Mucosa of rectum (tissue), 2 donors: ENCODE results near the gene RALY.
A peak's percentile ranks its signal among the peaks of the same experiment; 100 is the strongest.

Source experiments
- H3K27ac ChIP-seq, 2 donors: one replicate each; pipeline ENCODE4 v1.7.0; 2013; ENCODE audit warnings: inconsistent platforms in 2 of 2, low read depth in 2 of 2, low read length in 2 of 2
- H3K27me3 ChIP-seq, 2 donors: one replicate each; pipeline ENCODE4 v1.7.0; 2013; ENCODE audit warnings: low read length in 2 of 2; ENCODE audit not compliant: control insufficient read depth in 2 of 2, insufficient read depth in 2 of 2
- H3K36me3 ChIP-seq, 2 donors: one replicate each; pipeline ENCODE4 v1.7.0; 2013; ENCODE audit warnings: low read length in 2 of 2; ENCODE audit not compliant: control insufficient read depth in 2 of 2, insufficient read depth in 2 of 2
- H3K4me1 ChIP-seq, 2 donors: one replicate each; pipeline ENCODE4 v1.7.0; 2013; ENCODE audit warnings: low read length in 2 of 2, mild to moderate bottlenecking in 1 of 2; ENCODE audit not compliant: control insufficient read depth in 2 of 2, insufficient read depth in 2 of 2
- H3K4me3 ChIP-seq, 2 donors: one replicate each; pipeline ENCODE4 v1.7.0; 2013; ENCODE audit warnings: low read length in 2 of 2
- H3K9ac ChIP-seq, 2 donors: one replicate each; pipeline ENCODE4 v1.7.0; 2013; ENCODE audit warnings: low read length in 2 of 2, low read depth in 1 of 2, mild to moderate bottlenecking in 1 of 2
- H3K9me3 ChIP-seq, 2 donors: one replicate each; pipeline ENCODE4 v1.7.0; 2013; ENCODE audit warnings: low read length in 2 of 2; ENCODE audit not compliant: control insufficient read depth in 2 of 2
- donor health status: healthy.
- donor health status: Normal muscosa, but diverticular disease.

The RALY gene

DNA sequence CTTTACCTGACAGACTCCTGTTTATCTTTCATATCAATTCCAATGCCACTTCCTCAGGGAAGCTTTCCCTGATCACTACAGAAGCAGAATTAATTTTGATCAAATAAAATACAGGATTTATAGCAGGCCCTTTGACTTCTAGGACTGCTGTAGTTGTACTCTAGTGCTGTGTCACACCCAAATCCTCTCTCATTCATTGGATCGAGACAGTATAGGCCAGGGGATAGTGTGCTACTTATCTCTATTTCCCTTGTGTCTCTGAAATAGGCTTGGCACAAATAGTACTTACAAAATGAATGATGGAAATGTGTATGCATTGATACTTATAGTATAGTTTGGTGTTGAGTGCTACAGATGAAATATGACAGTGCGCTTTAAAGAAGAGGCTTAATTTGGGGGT is 19.8 kb downstream of the RALY start:
- no peak overlapping the region for H3K4me3 ChIP-seq
- no peak overlapping the region for H3K27ac ChIP-seq
- no peak overlapping the region for H3K9ac ChIP-seq
- H3K36me3 ChIP-seq = no peaks in the 10 kb centered on the region
- no peaks in the 10 kb centered on the region for H3K9me3 ChIP-seq
- no peaks in the 10 kb centered on the region for H3K27me3 ChIP-seq
- H3K4me1 ChIP-seq = peaks cover 14 to 40% of the 10 kb centered on the region in 2 donors

GRCh38 chr20:34014878-34015277 is 21.2 kb downstream of the RALY start:
- Histone ChIP-seq H3K27ac (no peak overlapping the region), H3K9ac (no peak overlapping the region), H3K4me1 (peaks cover 13 to 31% of the 10 kb centered on the region in 2 donors), H3K4me3 (no peak overlapping the region), H3K9me3 (no peaks in the 10 kb centered on the region), H3K36me3 (no peaks in the 10 kb centered on the region), H3K27me3 (no peaks in the 10 kb centered on the region)

- Histone ChIP-seq H3K27ac (no peak overlapping the region), H3K4me1 (peaks cover 8 to 31% of the 10 kb centered on the region in 2 donors)
Observed at GRCh38 chr20:34015401-34016335, 22.0 kb downstream of the RALY start.

GRCh38 chr20:34016736-34017135 is 23.0 kb downstream of the RALY start:
- H3K4me3 ChIP-seq = no peak overlapping the region
- H3K9ac ChIP-seq = no peak overlapping the region
- no peak overlapping the region for H3K27ac ChIP-seq
- H3K27me3 ChIP-seq = no peaks in the 10 kb centered on the region
- H3K9me3 ChIP-seq = no peaks in the 10 kb centered on the region
- peaks cover 0 to 2% of the 10 kb centered on the region in 2 donors for H3K36me3 ChIP-seq
- peaks cover 11 to 31% of the 10 kb centered on the region in 2 donors for H3K4me1 ChIP-seq

More at GRCh38 chr20:34015401-34016335, 22.0 kb downstream of the RALY start:
- Histone ChIP-seq H3K4me3 (no peak overlapping the region), H3K36me3 (no peaks in the 10 kb centered on the region), H3K9ac (no peak overlapping the region), H3K27me3 (no peaks in the 10 kb centered on the region), H3K9me3 (no peaks in the 10 kb centered on the region)

DNA sequence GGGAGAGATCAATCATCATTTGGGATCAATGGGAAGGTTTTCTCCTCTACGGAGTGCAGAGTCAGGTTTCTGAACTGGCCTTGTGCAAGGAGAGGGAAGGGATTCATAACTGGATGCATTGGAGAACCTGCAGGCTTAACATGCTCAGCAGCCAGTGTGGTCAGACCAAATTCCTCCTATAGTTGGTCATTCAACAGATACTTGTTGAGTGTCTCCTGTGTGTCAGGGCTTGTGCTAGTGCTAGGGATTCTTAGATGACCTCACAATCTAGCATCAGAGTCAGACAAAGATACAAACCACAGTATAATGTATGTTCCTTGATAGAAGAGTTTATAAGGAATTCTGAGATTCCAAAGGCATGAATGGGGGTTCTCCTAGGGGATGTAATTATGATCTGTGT is 23.9 kb downstream of the RALY start:
- H3K4me3 ChIP-seq = no peak overlapping the region
- H3K9ac ChIP-seq = no peak overlapping the region
- H3K27ac ChIP-seq = no peak overlapping the region
- no peaks in the 10 kb centered on the region for H3K27me3 ChIP-seq
- no peaks in the 10 kb centered on the region for H3K9me3 ChIP-seq
- H3K36me3 ChIP-seq = peaks cover 0 to 2% of the 10 kb centered on the region in 2 donors
- peaks cover 14 to 30% of the 10 kb centered on the region in 2 donors for H3K4me1 ChIP-seq

DNA sequence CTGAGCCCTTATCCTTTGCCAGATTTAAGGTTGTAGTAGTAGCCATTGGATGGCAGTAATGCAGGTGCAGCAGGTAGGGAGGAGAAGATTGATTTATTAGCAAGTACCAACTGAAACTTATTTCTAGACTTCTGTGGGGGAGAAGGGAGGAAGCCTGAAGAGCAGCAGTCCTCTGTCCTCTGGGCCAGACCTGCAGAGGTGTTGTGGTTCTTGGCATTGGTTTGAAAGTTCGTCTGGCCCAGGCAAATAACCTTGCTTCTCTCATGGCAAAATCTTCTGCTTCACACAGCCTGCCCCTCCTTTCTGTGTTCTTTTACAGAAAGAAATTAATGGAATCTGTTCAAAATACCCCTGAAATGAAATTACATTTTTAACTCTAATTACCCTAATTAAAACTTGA is 24.5 kb downstream of the RALY start:
- Histone ChIP-seq H3K4me1 (peaks cover 14 to 29% of the 10 kb centered on the region in 2 donors), H3K4me3 (no peak overlapping the region), H3K27me3 (no peaks in the 10 kb centered on the region), H3K27ac (no peak overlapping the region), H3K9me3 (no peaks in the 10 kb centered on the region), H3K9ac (no peak overlapping the region), H3K36me3 (peaks cover 0 to 2% of the 10 kb centered on the region in 2 donors)

DNA sequence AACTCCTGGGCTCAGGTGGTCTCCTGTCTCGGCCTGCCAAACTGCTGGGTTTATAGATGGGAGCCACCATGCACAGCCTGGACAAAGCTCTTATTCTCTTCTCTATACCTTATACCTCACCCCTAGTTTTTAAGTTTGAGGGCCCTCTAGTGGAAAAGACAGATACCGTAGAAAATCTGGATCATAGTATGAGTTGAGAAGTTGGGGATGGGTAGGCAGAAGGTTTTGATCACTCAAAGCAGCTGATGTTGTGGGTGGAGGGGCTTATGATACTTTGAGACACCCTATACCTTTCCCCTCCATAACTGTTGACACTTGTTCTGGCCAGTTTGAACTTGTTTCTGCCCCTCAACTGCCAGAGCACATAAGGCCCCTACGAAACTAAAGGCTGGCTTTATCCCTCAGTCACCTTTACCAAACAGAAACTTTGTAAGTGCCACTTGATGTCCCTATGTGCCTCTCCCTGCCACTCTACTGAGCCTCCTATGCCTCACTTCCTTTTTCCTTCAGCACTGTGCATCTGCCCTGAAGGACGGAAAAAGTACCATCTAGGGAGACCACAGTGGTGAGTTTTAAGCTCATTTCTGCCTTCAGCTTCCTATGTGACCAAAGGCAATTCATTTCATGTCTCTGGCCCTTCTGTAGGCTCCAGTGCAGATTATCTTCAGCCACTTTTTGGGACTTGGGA is 28.6 kb downstream of the RALY start:
- no peaks in the 10 kb centered on the region for H3K9me3 ChIP-seq
- H3K9ac ChIP-seq = no peak overlapping the region
- H3K4me3 ChIP-seq = no peak overlapping the region
- peaks cover 31 to 35% of the 10 kb centered on the region in 2 donors for H3K4me1 ChIP-seq
- H3K36me3 ChIP-seq = peaks cover 0 to 2% of the 10 kb centered on the region in 2 donors
- no peak overlapping the region for H3K27ac ChIP-seq
- no peaks in the 10 kb centered on the region for H3K27me3 ChIP-seq

GRCh38 chr20:34022839-34023234 is 29.1 kb downstream of the RALY start:
- H3K36me3 ChIP-seq = peaks cover 0 to 2% of the 10 kb centered on the region in 2 donors
- no peak overlapping the region for H3K4me3 ChIP-seq
- H3K9me3 ChIP-seq = no peaks in the 10 kb centered on the region
- H3K4me1 ChIP-seq = peaks cover 31 to 39% of the 10 kb centered on the region in 2 donors
- H3K9ac ChIP-seq = no peak overlapping the region
- no peak overlapping the region for H3K27ac ChIP-seq
- no peaks in the 10 kb centered on the region for H3K27me3 ChIP-seq

DNA sequence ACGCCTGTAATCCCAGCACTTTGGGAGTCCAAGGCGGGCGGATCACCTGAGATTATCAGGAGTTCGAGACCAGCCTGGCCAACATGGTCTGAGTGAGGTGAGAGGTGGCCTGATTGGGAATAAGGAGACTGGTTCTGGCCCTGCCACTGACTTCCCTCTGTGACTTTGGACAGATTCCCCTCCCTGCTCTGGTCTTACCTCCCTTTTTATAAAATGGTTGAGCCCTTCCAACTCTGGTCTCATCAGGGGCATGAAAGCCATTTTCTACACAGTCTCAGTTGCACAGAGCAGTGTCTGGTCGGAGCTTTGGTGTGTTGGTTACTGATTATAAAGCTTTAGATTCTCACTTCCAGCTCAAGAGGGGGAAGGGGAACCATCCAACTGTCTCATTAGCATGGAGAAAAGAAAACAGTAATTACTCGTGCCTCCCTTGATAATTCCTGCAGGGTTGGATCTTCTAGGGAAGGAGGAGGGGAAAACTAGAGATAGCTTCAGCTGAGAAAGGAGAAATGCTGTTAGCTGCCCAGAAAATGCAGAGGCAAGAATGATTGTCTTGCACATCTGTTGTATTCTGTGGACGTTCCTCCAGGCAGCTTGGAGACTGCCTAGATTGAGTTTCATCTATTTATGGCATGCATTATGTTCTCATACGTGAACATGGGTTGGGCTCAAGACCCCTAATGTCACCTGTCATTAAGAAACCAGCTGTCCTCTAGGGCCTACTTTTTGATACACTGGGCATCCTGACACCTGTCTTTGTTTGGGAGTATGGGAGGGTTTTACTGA is 30.4 kb downstream of the RALY start:
- H3K27ac ChIP-seq = peak overlapping the region; percentile 11 to 53
- no peak overlapping the region for H3K4me3 ChIP-seq
- H3K9me3 ChIP-seq = no peaks in the 10 kb centered on the region
- H3K27me3 ChIP-seq = no peaks in the 10 kb centered on the region
- peaks cover 31 to 36% of the 10 kb centered on the region in 2 donors for H3K4me1 ChIP-seq
- no peak overlapping the region for H3K9ac ChIP-seq
- peaks cover 0 to 2% of the 10 kb centered on the region in 2 donors for H3K36me3 ChIP-seq
